ENCODE results near the gene MDGA2.

GRCh38 chr14:47526591-47527244, 148.7 kb downstream of the MDGA2 start:
- no peak for TF ChIP-seq CTCF (conservative IDR thresholded peaks at IDR 0.05 in 1 of 2, IDR thresholded peaks at IDR 0.05 in 1 of 2; ENCODE audit: low read depth in 1 of 2, low read length in 2 of 2)
- TF ChIP-seq EZH2 (IDR thresholded peaks at IDR 0.05; ENCODE audit: low read length, missing control alignments): no peak
